HG03108 (cell line): ENCODE measurements around the gene PACS1.
A peak's percentile ranks its signal among the peaks of the same experiment; 100 is the strongest.
"Not testable (repeated sequence)": the region's sequence is repeated elsewhere in the genome, so short reads cannot be mapped to it uniquely, and the experiment has no call there.

ENCODE experiments used
- ATAC-seq: cut with Tn5 transposase; IDR thresholded peaks from one replicate; pipeline ENCODE4 v1.9.1; 2021; ENCODE audit warnings: moderate library complexity; ENCODE audit not compliant: unreplicated experiment

The PACS1 gene

DNA sequence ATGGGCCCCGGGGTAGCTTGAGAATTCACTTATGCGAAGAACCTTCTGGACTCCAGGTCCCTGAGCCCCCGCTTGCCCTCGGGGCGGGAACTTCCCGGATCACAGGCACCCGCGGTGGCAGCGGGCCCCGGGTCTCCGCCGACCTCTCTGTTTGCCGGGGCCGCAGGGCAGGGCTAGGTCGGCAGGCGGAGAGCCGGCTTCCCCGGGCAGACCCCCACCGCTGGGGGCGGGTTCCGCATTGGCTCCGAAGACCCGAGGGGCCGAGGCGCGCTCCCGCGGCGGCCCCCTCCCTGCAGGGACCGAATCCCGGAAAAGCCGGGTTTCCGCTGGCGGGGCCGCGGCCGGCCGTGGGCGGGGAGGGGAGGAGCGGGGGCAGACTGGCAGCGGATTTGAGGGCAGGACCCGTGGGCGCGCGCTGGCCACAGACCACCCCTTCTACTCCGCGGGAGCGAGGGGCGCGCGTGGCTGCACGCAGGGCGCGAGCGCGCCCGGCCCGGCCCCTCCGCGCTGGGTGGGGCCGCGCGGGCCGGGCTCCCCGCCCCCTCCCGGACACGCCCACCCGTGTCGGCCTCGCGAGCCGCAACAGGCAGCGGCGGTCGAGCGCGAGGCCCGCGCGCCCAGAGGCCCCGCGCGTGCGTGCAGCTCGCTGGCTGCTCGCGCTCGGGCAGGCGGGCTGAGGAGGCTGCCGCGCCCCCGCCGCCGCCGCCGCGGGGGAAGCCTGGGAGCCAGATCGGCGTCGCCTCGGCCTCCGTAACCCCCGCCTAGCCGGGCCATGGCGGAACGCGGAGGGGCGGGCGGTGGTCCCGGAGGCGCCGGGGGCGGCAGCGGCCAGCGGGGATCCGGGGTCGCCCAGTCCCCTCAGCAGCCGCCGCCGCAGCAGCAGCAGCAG is at the start of gene PACS1:
TSS of gene PACS1 (plus strand) at position 558 of the 889 bp plus-strand sequence. CDS start at position 773, 215 bp downstream.
- peak; percentile 33 for ATAC-seq

DNA sequence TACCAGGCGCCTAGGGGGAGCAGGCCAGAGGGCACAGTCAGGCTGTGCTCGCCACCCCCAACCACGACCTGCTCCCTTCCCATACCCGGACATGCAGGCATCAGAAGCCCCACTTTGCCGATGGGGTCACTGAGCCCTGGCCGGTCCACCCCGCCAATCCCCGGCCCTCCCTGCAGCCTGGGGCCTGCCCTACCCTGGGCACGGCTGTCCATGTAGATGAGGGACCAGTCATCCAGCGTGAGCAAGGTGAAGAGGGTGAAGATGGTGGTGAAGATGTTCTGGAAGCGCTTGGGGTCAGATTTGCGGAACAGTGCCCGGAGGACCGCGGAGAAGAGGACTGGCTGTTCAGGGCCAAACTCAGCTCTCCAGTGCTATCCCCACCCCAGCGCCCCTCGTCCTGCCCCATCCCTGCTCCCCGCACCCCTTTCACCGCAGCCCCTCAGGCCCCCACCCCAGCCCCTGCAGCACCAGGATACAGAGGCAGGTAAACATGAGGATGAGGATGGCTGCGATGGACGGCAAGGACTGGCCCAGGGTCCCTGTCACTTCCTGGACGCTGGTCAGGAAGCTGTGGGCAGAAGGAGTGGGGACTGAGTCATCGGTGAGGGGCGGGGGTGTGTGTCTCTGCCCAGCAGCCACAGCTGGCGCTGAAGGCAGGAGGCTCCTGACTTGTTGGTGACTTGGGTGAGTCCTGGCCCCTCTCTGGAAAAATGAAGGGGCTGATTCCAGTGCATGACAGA is 49.3 kb upstream of the PACS1 start:
- ATAC-seq = no peak

DNA sequence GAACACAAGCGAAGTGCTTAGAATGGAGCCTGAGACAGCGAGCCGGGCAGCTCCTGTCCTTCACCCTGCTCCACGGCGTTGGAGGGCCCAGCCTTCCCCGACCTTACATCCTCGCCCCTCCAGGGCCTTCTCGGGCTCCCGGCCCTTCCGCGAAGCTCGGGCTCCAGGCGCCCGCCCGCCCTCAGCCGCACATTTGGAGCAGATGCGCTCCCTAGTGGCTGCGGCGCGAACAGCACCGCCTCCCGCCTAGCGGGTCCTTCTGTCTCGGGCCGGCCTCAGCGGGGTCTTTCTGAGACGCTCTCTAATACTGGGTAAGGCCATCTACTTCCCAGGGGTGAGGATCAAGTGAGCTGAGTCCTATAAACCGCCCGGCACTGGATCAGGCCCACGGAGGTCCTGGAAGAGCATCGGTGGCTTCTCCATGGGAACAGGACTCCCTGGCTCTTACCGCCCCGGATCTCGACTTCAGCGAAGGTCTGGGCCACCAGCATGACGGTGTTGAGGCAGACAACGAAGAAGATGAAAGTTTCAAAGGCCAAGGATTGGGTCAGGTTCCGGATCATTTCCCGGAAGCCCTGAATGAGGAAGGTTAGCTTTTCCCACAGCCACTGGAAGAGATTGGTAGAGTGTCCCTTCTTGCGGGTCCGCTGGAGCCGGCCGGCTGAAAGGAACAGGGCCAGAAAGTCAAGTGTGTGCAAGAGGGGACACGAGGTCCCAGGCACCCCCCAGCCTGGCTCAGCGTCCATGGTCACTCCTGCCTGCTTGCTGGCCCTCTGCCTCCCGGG is 47.5 kb upstream of the PACS1 start:
- no peak for ATAC-seq

DNA sequence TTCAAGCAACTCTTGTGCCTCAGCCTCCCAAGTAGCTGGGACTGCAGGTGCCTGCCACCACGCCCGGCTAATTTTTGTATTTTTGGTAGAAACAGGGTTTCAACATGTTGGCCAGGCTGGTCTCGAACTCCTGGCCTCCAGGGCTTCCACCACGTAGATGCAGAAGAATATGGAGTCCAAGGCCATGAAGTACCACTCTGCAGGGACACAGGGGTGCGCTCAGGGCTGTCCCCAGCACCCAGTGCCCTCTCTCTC is 47.0 kb upstream of the PACS1 start:
- not testable (repeated sequence) for ATAC-seq

DNA sequence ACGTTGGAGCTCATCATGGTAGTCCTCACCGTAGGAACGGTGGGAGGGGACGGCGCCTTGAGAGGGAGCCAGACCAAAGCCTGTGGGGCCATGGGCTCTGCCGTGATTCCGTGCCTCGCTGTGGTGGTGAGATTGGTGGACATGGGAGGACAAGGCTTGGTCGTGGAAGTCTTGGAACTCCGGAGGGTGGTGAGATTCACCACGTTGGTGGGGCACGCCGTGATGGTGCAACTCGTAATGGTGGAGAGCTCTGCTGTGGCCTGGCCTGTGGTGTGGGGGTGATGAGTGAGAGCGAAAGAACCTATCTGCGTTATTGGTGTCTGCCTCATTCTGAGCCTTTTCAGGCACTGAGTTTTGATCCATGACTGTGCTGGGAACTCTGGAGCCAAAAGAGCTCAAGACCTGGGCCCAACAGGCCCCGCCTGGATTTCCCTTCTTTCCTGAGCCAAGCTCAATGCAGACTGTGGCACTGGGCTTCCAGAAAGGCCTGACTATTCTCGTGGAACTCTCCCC is 44.0 kb upstream of the PACS1 start, which contains the start of gene CATSPER1:
TSS of gene CATSPER1 (minus strand) at position 463 of the 513 bp plus-strand sequence. CDS start at position 363, 100 bp downstream.
- ATAC-seq = no peak

DNA sequence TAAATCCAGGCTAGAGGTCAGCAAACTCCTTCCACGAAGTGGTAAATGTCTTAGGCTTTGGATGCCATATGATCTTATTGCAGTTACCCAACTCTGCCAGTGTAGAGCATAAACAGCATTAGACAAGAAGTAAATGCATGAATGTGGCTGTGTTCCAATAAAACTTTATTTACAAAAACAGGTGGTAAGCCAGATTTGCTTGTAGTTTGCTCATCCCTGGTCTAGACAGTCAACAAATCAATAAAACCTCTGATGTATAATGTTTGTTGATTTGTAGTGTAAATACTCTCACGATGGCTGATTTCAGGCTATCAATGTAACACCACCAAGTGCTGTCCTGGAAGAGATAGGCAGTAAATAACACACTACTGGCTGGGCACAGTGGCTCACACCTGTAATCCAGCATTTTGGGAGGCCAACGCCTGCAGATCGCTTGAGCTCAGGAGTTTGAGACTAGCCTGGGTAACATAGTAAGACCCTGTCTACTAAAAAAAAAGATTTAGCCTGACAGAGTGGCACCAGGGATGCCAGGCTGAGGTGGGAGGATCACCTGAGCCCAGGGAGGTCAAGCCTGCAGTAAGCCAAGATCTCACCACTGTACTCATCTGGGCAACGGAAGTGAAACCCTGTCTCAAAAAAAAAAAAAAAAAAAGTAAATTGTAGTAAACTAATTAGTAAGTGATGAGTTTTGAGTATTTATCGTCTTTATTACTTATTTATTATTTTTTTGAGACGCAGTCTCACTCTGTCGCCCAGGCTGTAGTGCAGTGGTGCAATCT is 36.9 kb upstream of the PACS1 start:
- no peak for ATAC-seq

DNA sequence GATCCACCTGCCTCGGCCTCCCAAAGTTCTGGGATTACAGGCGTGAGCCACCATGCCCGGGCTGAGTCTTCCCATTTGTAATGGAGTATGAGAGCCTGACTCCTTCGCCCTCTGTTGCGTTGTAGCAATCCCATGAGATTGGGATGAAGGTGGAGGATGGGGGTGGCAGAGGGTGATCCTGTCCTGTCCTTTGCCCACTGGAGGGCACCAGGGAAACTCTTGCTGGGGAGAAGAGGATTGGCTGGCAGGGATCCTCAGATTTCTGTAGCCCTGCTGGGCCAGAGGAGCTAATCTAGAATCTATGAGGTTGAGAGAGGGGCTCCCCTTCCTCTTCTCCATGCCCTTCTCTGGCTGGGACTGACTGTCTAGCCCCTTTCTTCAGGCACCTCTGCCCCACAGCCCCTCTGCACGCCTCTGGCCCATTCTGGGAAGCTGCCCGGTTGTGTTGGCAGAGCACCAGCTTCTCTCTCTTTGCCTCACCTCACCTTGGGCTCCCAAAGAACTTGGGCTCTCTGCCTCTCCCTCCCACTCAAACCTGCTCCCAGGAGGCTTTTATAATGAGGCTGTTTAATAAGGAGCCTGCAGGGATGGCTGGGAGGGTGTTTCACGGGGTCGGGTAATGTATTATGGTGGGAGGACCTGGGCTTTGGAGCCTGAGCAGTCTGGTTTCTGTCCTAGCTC is 34.3 kb upstream of the PACS1 start:
- no peak for ATAC-seq

DNA sequence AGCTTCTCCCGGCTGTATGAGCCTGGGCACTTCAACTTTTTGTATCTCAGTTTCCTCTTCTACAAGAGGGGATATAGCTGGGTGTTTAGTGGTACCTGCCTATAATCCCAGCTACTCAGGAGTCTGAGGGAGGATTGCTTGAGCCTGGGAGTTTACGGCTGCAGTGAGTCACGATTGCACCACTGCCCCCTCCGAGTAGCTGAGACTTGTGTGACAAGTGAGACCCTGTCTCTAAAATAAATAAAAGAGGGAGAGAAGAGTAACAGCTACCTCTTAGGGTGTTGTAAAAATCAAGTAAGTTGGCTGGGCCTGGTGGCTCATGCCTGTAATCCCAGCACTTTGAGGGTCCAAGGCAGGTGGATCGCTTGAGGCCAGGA is 33.8 kb upstream of the PACS1 start:
- no peak for ATAC-seq

DNA sequence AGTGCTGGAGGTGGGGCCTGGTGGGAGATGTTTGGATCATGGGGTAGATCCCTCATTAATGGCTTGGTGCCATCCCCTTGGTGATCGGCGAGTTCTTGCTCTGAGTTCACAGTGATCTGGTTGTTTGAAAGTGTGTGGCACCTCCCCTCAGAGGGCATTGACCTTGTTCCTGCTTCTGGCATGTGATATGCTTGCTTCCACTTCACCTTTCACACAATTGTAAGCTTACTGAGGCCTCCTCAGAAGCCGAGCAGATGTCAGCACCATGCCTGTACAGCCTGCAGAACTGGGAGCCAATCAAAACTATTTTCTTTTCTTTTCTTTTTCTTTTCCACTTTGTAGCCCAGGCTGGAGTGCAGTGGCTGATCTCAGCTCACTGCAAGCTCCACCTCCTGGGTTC is 32.7 kb upstream of the PACS1 start:
- no peak for ATAC-seq

DNA sequence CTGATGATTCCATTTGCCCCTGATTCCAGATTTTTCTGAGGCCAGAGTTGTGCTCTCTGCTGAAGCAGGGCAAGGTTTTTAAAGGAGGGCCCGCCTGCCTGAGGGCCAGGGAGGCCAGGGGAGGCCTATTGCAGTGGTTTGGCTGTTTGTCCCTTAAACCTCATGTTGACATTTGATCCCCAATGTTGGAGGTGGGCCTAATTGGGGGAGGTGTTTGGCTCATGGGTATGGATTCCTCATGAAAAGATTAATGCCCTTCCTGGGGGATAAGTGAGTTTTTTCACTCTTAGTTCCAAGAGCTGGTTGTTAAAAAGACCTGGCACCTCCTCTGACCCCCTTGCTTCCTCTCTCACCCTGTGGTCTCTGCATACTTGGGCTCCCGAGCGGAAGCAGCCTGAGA is 30.3 kb upstream of the PACS1 start:
- no peak for ATAC-seq

DNA sequence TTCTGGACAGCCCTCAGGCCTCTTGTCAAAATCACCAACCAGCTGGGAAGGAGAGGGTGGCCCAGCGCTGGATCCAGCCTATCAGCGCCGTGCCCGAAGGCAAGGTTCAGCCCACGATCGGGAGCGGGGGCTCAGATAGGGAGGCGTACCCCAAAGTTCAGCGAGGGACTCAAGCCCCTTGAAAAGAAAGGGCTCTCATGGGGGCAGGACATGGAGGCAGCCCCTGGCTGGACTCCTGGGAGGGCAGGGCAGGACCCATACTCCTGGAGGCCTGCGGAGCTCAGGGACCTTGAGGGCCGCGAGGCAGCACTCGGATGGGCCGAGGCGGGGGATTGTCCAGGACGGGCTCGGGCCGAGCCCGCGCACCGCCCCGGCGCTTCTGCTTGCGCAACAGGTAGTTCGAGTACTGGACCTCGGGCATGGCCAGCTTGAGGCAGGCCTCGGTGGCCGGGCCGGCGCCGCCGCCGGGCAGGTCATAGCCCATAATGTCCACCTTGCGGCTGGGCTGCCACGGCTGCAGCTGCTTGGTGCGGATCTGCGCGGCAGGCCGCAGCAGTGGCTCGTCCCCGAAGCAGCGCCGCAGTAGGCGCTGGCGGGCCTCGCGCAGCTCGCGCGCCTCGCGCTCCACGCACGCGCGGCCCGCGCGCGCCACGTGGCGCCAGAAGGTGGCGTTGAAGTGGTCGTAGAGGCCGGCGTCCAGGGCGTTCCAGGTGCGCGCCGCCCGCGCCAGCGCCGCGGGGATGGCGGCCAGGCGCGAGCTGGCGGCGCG is 27.7 kb upstream of the PACS1 start:
- ATAC-seq = no peak

DNA sequence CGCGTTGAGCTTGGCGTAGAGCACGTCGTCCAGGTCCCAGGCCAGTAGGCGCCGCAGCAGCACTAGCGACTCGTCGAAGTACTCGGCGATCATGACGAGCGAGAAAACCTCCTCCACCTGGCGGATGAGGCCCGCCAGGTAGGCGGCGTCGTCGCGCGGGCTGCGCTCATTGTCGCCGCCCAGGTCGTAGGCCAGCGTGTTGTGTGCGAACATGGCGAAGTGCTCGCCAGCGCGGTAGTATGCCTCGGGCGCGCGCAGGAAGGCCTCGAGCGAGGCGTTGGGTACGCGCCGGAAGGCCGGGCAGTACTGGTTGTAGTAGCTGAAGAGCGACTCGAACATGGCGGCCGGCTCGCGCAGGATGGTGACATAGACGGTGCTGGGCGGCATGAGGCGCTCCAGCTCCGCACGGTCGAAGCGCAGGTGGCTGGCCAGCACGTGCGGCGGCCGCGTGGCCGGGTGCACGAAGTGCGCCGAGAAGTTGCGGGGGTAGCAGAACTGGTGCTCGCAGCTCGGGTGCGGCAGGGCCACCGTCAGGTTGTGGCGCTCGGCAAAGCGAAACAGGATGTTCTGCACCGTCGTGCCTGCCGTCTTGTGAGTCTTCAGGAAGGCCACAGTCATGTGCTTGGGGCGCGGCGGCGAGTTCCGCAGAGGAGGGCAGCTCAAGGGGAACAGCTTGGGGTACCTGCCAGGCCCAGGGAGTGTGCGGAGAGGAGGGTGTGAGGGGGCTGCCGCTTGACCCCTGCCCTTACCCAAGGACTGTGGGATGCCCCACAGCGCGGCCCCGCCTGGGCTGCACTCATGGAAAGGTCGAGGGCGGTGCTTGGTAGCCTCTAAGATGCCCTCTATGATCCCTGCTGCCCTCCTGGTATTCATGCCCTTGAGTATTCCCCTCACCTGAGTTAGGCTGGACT is 26.8 kb upstream of the PACS1 start:
- ATAC-seq = no peak

DNA sequence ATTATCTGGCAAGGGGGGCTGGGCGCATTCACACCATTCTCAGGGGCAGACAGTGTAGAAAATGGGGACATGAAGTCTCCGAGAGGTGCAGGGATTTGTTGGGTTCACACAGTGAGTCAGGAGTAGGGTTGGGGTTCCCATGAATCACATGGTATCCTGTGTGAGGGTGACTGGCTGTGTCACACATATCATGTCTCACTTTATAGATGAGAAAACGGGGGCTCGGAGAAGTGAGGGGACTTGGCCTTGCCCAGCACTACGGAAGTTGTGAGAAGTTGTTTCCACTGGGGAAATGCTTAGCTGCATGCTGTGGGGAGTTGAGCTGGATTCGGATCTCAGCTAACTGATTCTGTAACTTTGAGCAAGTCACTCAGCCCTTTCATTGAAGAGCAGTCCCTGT is 25.3 kb upstream of the PACS1 start:
- no peak for ATAC-seq

DNA sequence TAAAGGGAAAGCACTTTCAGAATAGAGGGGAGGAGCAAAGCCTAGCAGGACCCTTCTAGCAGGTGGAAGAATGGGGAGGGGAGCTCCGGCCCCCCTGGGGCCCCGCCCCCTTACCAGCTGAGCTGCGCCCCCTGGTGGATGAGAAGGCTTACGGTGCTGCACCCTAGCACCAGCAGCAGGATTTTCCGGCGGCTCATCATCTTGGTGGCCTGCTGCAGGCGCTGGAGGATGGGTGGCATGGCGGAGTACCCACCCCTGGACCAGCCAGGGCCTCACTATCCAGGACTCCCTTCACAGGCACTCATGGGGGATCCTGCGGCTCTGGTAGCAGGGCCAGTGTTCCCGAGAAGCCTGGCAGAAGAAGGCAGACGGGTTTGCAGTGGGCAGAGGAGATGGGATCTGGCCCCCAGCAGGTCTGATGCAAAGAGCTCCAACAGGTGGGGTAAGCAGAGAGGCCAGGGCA is 24.9 kb upstream of the PACS1 start:
- ATAC-seq = no peak

DNA sequence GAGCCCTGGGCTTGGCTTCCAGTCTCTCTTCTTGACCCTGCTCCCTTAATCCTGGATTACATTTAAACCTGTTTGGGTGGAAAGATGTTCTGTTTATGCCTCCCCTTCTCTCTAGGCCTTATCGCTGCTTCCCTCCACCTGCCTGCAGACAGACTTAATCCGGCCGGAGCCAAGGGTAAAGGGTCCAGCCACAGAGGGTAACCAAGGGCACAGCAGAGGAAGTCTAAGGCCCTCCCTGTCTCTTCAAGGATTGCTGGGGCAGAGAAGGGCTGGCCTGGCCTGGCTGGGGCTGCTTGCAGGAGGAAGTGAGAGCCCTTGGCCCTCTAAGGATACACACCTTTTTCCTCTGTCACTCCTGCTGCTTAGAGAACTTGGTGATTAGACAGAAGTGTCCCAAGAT is 23.2 kb upstream of the PACS1 start:
- no peak for ATAC-seq

DNA sequence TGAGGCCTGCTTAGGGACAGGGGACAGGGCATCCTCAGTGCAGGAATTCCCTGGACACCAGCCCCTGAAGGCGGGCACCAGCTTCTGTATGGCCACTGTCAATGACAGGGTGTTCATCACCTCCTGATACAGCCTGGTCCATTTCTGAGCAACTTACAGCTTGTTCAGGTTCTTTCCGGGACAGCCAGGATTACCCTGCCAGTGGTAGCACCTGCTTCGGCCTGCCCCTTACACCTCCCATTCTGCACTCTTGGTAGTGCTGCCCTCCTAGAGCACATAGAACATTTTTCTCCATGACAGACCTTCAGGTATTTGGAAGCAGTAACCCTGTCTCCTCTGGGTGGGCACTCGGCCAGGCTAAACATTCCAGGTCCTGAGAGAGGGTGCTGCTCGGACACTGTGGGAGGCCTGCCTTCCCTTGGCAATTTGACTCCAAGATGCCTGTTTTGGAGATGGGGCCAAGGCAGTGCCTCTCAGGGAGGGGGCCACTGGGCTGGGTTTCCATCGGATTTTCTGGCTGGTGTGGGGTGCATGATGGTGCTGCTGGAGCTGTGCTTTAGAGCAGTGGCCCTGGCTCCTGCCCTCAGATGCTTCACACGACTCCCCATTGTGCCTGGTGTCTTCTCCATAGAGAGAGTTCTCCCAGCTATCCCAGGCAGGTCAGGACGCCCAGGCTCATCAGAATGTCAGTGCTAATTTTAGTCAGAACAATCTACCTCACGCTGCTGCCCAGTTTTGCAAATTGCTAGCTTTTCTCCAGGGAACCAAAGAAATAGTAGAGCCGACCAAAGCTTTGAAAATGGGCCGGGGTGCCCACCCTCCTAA is 22.3 kb upstream of the PACS1 start:
- ATAC-seq = no peak
